Common myeloid progenitor, CD34-positive (primary cell): ENCODE data around the gene CYP2D6.

Experiments
- CTCF ChIA-PET: fragments of 350-600 bp; sonication (Branson Sonifier 250); formaldehyde crosslinking; loops from one replicate; lab custom pipeline; 2021; ENCODE audit warnings: antibody characterized with exemption; lab: Charles Lee
- POLR2A ChIA-PET: fragments of 350-600 bp; sonication (Branson Sonifier 250); formaldehyde crosslinking; loops from one replicate; lab custom pipeline; 2021; ENCODE audit warnings: antibody characterized with exemption; lab: Charles Lee
- DNase-seq, 3 donors: peaks; one replicate each; pipeline versions ENCODE4 v3.0.0 to v3.0.0-alpha.2; 2013
- H3K27ac ChIP-seq, 2 experiments: 1 replicate in 1 of 2; 2 replicates in 1 of 2; pipeline ENCODE4 v1.7.0; 2013; ENCODE audit warnings: inconsistent platforms in 2 of 2, low read length in 2 of 2, mild to moderate bottlenecking in 2 of 2, low read depth in 1 of 2, moderate library complexity in 1 of 2; ENCODE audit not compliant: severe bottlenecking in 2 of 2, insufficient read depth in 1 of 2, poor library complexity in 1 of 2
- H3K27me3 ChIP-seq, 5 experiments: replicated peaks in 2 of 5; 1 replicate in 3 of 5; 2 replicates in 2 of 5; pipeline versions ENCODE4 v1.6.1 to v1.7.0; 2013; ENCODE audit warnings: low read length in 4 of 5, mild to moderate bottlenecking in 2 of 5, moderate library complexity in 2 of 5, inconsistent platforms in 1 of 5; ENCODE audit not compliant: insufficient read depth in 5 of 5, control insufficient read depth in 4 of 5
- H3K36me3 ChIP-seq, 4 experiments: 1 replicate in 2 of 4; 2 replicates in 2 of 4; pipeline versions ENCODE4 v1.6.1 to v1.7.0; 2013; ENCODE audit warnings: low read length in 3 of 4, control low read depth in 1 of 4, mild to moderate bottlenecking in 1 of 4; ENCODE audit not compliant: control insufficient read depth in 4 of 4, insufficient read depth in 4 of 4
- H3K4me1 ChIP-seq, 4 experiments: 1 replicate in 3 of 4; 2 replicates in 1 of 4; pipeline versions ENCODE4 v1.6.1 to v1.7.1; 2013; ENCODE audit warnings: low read length in 3 of 4, mild to moderate bottlenecking in 3 of 4, control low read depth in 1 of 4, inconsistent platforms in 1 of 4, moderate library complexity in 1 of 4; ENCODE audit not compliant: control insufficient read depth in 4 of 4, insufficient read depth in 4 of 4; ENCODE audit errors: control extremely low read depth in 1 of 4
- H3K4me3 ChIP-seq, 7 experiments: 1 replicate in 4 of 7; 2 replicates in 3 of 7; pipeline versions ENCODE4 v1.5.1 to v1.7.0; 2013; ENCODE audit warnings: mild to moderate bottlenecking in 7 of 7, low read length in 6 of 7, moderate library complexity in 6 of 7, inconsistent platforms in 2 of 7, low read depth in 2 of 7, control low read depth in 1 of 7; ENCODE audit not compliant: insufficient read depth in 4 of 7, control insufficient read depth in 1 of 7; ENCODE audit errors: extremely low read depth in 1 of 7
- H3K9me3 ChIP-seq, 5 experiments: 1 replicate in 4 of 5; 2 replicates in 1 of 5; pipeline versions ENCODE4 v1.6.1 to v1.7.1; 2013; ENCODE audit warnings: low read length in 4 of 5, mild to moderate bottlenecking in 2 of 5, inconsistent platforms in 1 of 5, low read depth in 1 of 5, moderate library complexity in 1 of 5; ENCODE audit not compliant: control insufficient read depth in 4 of 5, insufficient read depth in 2 of 5; ENCODE audit errors: control extremely low read depth in 1 of 5
- WGBS: methylation state at CpG from one replicate; pipeline ENCODE4 v1.1.5; 2013; ENCODE audit not compliant: insufficient coverage; 5-methylcytosine and 5-hydroxymethylcytosine counted together

Gene CYP2D6

DNA sequence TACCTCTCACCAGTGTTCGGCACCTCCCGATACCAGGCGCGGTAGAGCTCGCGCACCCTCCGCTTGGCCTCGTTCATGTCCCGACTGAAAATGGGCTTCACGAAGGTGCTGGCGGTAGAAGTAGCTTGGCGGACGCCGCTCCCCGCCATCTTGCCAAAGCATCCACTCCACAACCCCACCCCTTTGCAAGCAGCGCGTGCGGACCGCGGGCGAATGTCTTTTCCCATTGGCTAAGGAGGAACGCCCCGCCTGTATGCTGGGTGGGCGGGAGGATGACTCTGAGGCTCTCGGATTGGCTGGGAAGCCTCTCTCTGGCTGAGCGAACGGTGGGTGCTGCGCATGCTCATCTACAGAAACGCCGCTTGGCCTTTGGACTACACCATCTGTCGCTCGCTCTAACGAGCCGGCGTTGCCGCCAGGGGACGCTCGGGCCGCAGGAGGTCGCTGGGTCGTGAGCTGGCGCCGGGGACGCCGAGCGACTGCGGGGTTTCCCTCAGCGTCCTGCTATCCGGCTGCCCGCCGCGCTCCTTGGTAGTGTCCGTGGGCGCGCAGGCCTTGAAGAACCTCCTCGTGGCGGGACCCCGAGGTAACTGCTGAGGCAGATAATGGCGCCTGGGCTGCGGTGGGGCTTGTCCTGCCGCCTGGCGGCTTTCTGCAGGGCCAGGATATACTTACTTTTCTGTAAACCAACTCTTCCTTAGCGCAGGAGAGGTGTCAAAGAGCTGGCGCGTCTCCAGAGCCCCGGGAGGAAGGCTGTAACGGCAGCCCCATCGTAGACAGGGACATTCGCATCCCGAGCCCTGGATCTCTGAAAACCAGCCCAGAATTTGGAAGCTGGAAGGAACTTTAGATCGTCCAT is 39.8 kb downstream of the CYP2D6 start, which contains the start of gene NDUFA6:
NDUFA6 (minus strand) TSS at position 177 of the 859 bp plus-strand sequence; CDS start at position 149, 28 bp downstream.
- H3K36me3 ChIP-seq = peaks cover 6 to 24% (median 14%) of the 10 kb centered on the region in 4 experiments
- WGBS = 0% methylated on average over 53 of the region's 71 CpGs
- peak within 1 kb of the TSS; percentile 51 to 99 (median 93) for H3K4me3 ChIP-seq
- CTCF ChIA-PET = interaction anchor here (0.6 to 4.1 kb wide), 17 partner anchors 10 to 444 kb away, joined by 3 to 29 read pairs (median 5); partner anchors contain the start of genes NFAM1, SEPTIN3 and SMDT1
- H3K27me3 ChIP-seq = no peaks in the 10 kb centered on the region
- peak; percentile 99 to 100 (median 100) for DNase-seq
- peak within 1 kb of the TSS; percentile 89 to 97 for H3K27ac ChIP-seq
- peaks cover 0 to 4% (median 0%) of the 10 kb centered on the region in 5 experiments for H3K9me3 ChIP-seq
- POLR2A ChIA-PET = interaction anchor here (0.6 to 3.0 kb wide), 8 partner anchors 11 to 353 kb away, joined by 3 to 31 read pairs (median 4); partner anchors contain the start of gene SMDT1
- peaks cover 2 to 21% (median 13%) of the 10 kb centered on the region in 4 experiments for H3K4me1 ChIP-seq

DNA sequence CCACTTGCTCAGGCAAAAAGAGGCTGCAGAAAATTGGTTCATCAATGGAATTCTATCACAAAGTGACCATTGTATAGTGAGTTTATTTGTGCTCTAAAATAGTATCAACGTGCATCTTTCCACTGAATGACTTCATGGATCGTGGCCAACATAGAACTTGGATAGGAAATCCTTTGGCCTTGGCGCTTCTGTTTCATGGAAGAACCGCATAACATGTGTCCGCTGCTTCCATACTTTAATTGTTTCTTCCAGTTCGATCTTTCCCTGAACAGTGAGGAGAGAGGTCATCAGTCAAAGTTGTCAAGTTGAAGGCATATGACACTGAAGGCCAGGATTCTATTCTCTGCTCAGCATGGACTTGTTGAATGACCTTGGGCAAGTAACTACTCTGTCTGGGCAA is 44.6 kb downstream of the CYP2D6 start:
- H3K4me3 ChIP-seq = no peak overlapping the region
- CTCF ChIA-PET = no interaction called here
- H3K36me3 ChIP-seq = peaks cover 12 to 57% (median 47%) of the 10 kb centered on the region in 4 experiments
- H3K27me3 ChIP-seq = no peaks in the 10 kb centered on the region
- POLR2A ChIA-PET = no interaction called here
- WGBS = 91% methylated on average over 6 of the region's 6 CpGs
- peaks cover 0 to 4% (median 0%) of the 10 kb centered on the region in 5 experiments for H3K9me3 ChIP-seq
- no peak for DNase-seq
- H3K27ac ChIP-seq = no peak overlapping the region
- peaks cover 0 to 14% (median 8%) of the 10 kb centered on the region in 4 experiments for H3K4me1 ChIP-seq

DNA sequence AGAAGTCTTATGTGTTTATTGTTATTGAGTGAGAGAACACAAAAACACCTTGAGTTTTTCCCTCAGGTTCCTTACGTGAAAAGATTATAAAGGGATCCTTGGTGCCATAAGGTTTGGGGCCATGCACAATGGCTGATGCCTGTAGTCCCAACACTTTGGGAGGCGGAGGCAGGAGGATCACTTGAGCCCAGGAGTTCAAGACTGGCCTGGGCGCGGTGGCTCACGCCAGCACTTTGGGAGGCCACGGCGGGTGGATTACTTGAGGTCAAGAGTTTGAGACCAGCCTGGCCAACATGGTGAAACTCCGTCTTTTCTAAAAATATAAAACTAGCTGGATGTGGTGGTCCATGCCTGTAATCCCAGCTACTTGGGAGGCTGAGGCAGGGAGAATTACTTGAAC is 45.7 kb downstream of the CYP2D6 start:
- CTCF ChIA-PET = no interaction called here
- Histone ChIP-seq H3K4me3 (no peak overlapping the region), H3K36me3 (peaks cover 12 to 57% (median 47%) of the 10 kb centered on the region in 4 experiments), H3K27me3 (no peaks in the 10 kb centered on the region), H3K4me1 (peaks cover 5 to 19% (median 8%) of the 10 kb centered on the region in 4 experiments), H3K9me3 (peaks cover 0 to 4% (median 0%) of the 10 kb centered on the region in 5 experiments), H3K27ac (no peak overlapping the region)
- POLR2A ChIA-PET = no interaction called here
- DNase-seq = no peak
- 88% methylated on average over 5 of the region's 8 CpGs for WGBS

DNA sequence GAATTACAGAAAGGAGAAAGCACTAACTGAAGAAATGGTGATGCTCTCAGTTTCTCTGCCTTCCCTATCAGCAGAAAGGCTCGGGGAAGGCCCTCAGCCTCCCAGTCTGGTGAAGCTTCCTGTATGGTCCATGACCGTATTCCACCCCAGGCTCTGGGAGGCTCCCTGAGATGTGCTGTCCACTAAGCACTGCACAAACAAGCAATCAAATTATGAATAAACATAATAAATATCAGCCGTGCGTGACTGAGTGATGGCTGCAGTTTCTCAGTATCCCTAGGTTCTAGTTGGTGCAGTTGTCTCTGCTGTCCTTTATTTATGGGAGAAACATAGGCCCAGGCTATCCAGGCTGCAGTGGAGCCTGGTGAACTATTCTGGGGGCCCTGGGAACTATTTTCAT is 47.5 kb downstream of the CYP2D6 start:
- ChIA-PET POLR2A (no interaction called here), CTCF (no interaction called here)
- Histone ChIP-seq H3K27ac (no peak overlapping the region), H3K9me3 (no peaks in the 10 kb centered on the region), H3K36me3 (peaks cover 12 to 52% (median 43%) of the 10 kb centered on the region in 4 experiments), H3K27me3 (no peaks in the 10 kb centered on the region), H3K4me3 (no peak overlapping the region), H3K4me1 (peaks cover 5 to 19% (median 11%) of the 10 kb centered on the region in 4 experiments)
- no peak for DNase-seq
- WGBS = 100% methylated on average over 3 of the region's 4 CpGs

DNA sequence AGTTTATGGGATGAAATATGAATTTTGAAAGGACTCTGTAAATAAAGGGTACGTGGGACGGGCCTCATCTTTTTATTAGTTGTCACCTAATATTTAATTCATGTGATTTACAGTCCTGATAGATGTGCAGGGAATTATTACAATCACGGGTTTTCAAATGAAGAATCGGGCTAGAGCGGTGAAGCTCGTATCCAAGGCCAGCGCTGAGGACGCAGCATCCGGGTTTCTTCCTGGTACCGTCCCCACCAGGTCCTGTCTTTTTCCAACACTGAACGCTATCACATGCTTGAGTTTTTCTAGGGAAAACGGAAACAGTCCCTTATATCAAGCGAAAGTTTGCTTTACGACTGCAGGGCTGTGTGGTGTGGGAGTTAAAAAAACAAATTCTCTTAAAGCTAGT is 50.3 kb downstream of the CYP2D6 start:
- DNase-seq = peak in 1 of 3 donors; percentile 10
- peak overlapping the region; percentile 90 to 97 for H3K27ac ChIP-seq

DNA sequence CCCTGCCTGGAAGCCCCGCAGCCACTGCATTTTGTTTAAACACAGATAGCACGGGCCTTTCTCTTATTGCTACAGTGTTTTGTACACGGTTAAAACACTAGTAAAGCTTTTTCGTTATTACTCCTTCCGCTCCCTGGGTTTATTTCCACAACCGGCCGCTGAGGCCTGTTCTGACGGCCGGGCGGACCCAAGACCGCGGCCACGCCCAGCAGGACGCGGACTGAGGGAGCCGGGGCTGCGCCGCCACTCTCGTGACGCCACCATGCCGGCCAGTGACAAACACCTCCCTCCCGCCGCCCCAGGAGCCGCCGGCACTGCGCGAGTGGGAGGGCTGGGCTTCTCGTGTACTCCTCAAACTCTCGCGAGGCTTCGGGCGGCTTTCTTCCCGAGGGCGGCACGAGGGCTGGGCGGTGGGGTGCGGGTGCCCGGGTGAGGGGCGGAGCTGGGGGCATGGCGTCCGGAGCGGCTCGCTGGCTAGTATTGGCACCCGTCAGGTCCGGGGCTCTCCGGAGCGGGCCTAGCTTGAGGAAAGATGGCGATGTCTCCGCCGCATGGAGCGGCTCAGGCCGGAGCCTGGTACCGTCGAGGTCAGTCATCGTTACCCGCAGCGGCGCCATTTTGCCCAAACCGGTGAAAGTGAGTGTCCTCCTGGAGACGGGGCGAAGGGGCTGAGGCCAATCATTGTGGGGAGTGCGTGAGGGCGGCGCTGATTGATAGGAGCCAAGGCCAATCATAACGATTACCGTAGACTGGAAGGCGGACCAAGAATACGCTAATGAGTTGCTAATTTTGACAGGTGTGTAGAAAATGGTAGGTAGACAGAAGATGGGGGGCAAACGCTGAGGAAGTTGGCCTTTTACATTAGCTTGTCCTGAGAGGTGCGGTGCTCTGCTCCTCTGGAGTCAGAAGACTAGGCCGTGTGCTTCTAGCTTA is 51.0 kb downstream of the CYP2D6 start, which contains the start of gene SMDT1:
SMDT1 (plus strand) TSS at position 382 of the 933 bp plus-strand sequence; CDS start at position 451, 69 bp downstream.
- peak; percentile 98 to 100 (median 99) for DNase-seq
- H3K27ac ChIP-seq = peak within 1 kb of the TSS; percentile 90 to 97
- no peaks in the 10 kb centered on the region for H3K27me3 ChIP-seq
- peak within 1 kb of the TSS; percentile 63 to 91 (median 83) for H3K4me3 ChIP-seq
- peaks cover 5 to 25% (median 14%) of the 10 kb centered on the region in 4 experiments for H3K4me1 ChIP-seq
- H3K36me3 ChIP-seq = peaks cover 6 to 38% (median 27%) of the 10 kb centered on the region in 4 experiments
- CTCF ChIA-PET = interaction anchor here (0.8 to 4.2 kb wide), 2 partner anchors 11 to 29 kb away, joined by 3 to 29 read pairs; partner anchors contain the start of gene NDUFA6
- WGBS = under 1% methylated on average over 52 of the region's 71 CpGs
- POLR2A ChIA-PET = interaction anchor here (2.4 kb wide), 1 partner anchor 10 kb away, joined by 31 read pairs; the partner anchor contains the start of gene NDUFA6
- peaks cover 0 to 3% (median 0%) of the 10 kb centered on the region in 5 experiments for H3K9me3 ChIP-seq

More for the DNA sequence above, 50.3 kb downstream of the CYP2D6 start:
- 0% methylated on average over 7 of the region's 14 CpGs for WGBS
- no peaks in the 10 kb centered on the region for H3K27me3 ChIP-seq
- H3K4me3 ChIP-seq = peak overlapping the region; percentile 63 to 91 (median 83)
- ChIA-PET POLR2A (interaction anchor here (2.4 kb wide), 1 partner anchor 9 kb away, joined by 31 read pairs; the partner anchor contains the start of gene NDUFA6), CTCF (interaction anchor here (0.8 to 4.2 kb wide), 3 partner anchors 10 to 37 kb away, joined by 3 to 29 read pairs (median 3); partner anchors contain the start of gene NDUFA6)
- peaks cover 0 to 3% (median 0%) of the 10 kb centered on the region in 5 experiments for H3K9me3 ChIP-seq
- peaks cover 5 to 19% (median 11%) of the 10 kb centered on the region in 4 experiments for H3K4me1 ChIP-seq
- H3K36me3 ChIP-seq = peaks cover 6 to 45% (median 33%) of the 10 kb centered on the region in 4 experiments
